D721Med (cell line): ENCODE measurements around the gene SDF4.

Experiments used
- DNase-seq: peaks from one replicate; pipeline ENCODE4 v3.0.0; 2011; ENCODE audit warnings: low spot score; ENCODE audit not compliant: insufficient read length
- FAIRE-seq: peaks from 2 replicates; lab custom pipeline; 2011; peaks lifted over from hg19 to GRCh38; lab: Jason Lieb, UNC
- TF ChIP-seq, protein P1 (sequence below): IDR thresholded peaks from 2 replicates; pipeline ENCODE4 v1.5.1; 2012; ENCODE audit warnings: mild to moderate bottlenecking, control low read depth; ENCODE audit not compliant: insufficient read depth; ENCODE audit errors: missing control alignments

The SDF4 gene

GRCh38 chr1:1264868-1265272, 33.1 kb upstream of the SDF4 start:
- DNase-seq (no peak), FAIRE-seq (no peak)
- TF ChIP-seq, protein P1, sequence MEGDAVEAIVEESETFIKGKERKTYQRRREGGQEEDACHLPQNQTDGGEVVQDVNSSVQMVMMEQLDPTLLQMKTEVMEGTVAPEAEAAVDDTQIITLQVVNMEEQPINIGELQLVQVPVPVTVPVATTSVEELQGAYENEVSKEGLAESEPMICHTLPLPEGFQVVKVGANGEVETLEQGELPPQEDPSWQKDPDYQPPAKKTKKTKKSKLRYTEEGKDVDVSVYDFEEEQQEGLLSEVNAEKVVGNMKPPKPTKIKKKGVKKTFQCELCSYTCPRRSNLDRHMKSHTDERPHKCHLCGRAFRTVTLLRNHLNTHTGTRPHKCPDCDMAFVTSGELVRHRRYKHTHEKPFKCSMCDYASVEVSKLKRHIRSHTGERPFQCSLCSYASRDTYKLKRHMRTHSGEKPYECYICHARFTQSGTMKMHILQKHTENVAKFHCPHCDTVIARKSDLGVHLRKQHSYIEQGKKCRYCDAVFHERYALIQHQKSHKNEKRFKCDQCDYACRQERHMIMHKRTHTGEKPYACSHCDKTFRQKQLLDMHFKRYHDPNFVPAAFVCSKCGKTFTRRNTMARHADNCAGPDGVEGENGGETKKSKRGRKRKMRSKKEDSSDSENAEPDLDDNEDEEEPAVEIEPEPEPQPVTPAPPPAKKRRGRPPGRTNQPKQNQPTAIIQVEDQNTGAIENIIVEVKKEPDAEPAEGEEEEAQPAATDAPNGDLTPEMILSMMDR, result peak; percentile 9

DNA sequence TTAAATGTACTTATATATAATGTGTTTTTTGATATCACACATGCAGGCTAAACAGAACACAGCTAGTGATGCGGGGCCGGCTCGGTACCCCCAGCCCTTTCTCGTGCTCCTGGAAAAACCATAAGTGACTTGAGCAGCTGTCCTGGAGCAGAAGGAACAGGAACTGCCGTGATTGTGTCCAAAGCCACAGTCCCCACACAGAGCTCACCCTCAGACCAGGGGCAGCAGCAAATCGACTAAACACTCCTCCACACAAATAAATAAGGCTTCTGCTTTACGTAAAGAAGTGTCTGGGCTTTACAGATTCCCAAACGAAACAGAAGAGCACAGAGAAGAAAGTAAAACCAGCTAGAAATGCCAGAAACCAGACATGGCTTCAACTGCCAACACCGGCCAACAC, 32.2 kb upstream of the SDF4 start:
- no peak for FAIRE-seq
- DNase-seq, result no peak
- TF ChIP-seq, protein P1, result no peak

- TF ChIP-seq, protein P1, result no peak
- DNase-seq (no peak), FAIRE-seq (no peak)
Observed at GRCh38 chr1:1262758-1263157, 31.0 kb upstream of the SDF4 start.

- DNase-seq (no peak), FAIRE-seq (no peak)
- TF ChIP-seq, protein P1, result no peak
Observed at GRCh38 chr1:1262071-1262470, 30.3 kb upstream of the SDF4 start.

- DNase-seq, result no peak
- FAIRE-seq, result no peak
- TF ChIP-seq, protein P1, result no peak
Observed at GRCh38 chr1:1260843-1261560, 29.2 kb upstream of the SDF4 start.

GRCh38 chr1:1259951-1260600, 28.3 kb upstream of the SDF4 start:
- TF ChIP-seq, protein P1, result no peak
- FAIRE-seq (no peak), DNase-seq (no peak)

DNA sequence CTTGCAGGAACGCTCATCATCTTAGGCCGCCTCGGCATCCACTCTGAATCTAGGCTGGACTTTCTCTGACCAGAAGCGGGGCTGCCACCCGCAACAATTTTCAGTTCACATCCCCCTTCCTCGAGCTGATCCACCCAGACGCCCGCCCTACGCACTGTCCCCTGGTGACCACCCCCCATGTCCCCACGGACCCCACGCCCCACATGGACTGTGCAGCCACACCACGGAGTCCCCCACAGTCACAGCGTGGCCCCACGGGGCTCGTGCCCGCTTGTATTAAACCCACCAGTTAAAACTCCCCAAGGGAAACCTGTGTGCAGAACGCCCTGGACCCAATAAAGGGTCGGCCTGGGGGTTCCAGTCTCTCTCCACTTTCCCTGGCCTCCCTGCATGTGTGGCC, 27.7 kb upstream of the SDF4 start:
- TF ChIP-seq, protein P1, result no peak
- DNase-seq, result no peak
- no peak for FAIRE-seq
